ENCODE data around the gene PRXL2B.

The PRXL2B gene

GRCh38 chr1:2585318-2586092, 1.1 kb upstream of the PRXL2B start:
- no peak for DNase-seq (ENCODE audit: low read depth, low spot score)

GRCh38 chr1:2587071-2587859, 688 bp downstream of the PRXL2B start:
- no peak for DNase-seq (ENCODE audit: low read depth, low spot score)

- no peak for DNase-seq (ENCODE audit: low read depth, low spot score)
These were observed 1.4 kb downstream of the PRXL2B start for GRCh38 chr1:2587860-2588571.

GRCh38 chr1:2588661-2589430, 2.3 kb downstream of the PRXL2B start:
- no peak for DNase-seq (ENCODE audit: low read depth, low spot score)

GRCh38 chr1:2589431-2590232, 3.1 kb downstream of the PRXL2B start:
- no peak for DNase-seq (ENCODE audit: low read depth, low spot score)

GRCh38 chr1:2590233-2591141, 3.9 kb downstream of the PRXL2B start:
- no peak for DNase-seq (ENCODE audit: low read depth, low spot score)

GRCh38 chr1:2591233-2591580, 4.6 kb downstream of the PRXL2B start:
- DNase-seq (ENCODE audit: low read depth, low spot score) = no peak

GRCh38 chr1:2591581-2592261, 5.1 kb downstream of the PRXL2B start:
- no peak for DNase-seq (ENCODE audit: low read depth, low spot score)

- DNase-seq (ENCODE audit: low read depth, low spot score) = no peak
These were observed 6.1 kb downstream of the PRXL2B start for GRCh38 chr1:2592672-2593071.

- DNase-seq (ENCODE audit: low read depth, low spot score) = no peak
These were observed 6.8 kb downstream of the PRXL2B start for GRCh38 chr1:2593251-2593878.

GRCh38 chr1:2594001-2594640, 7.5 kb downstream of the PRXL2B start:
- no peak for DNase-seq (ENCODE audit: low read depth, low spot score)

- no peak for DNase-seq (ENCODE audit: low read depth, low spot score)
These were observed 8.1 kb downstream of the PRXL2B start for GRCh38 chr1:2594641-2595131.

GRCh38 chr1:2595261-2595811, 8.8 kb downstream of the PRXL2B start:
- DNase-seq (ENCODE audit: low read depth, low spot score) = no peak

GRCh38 chr1:2595812-2596529, 9.4 kb downstream of the PRXL2B start:
- DNase-seq (ENCODE audit: low read depth, low spot score) = no peak

GRCh38 chr1:2596530-2597333, 10.2 kb downstream of the PRXL2B start:
- no peak for DNase-seq (ENCODE audit: low read depth, low spot score)
